Thoracic aorta (tissue), 2 donors: Measurements from ENCODE around the gene KTN1. TPM values are rescaled to one million over a fixed set of nuclear protein-coding genes. Genes with fewer than 3 reads are reported as not detected.

Experiments
- ATAC-seq: fragments of 150-250 bp; one replicate; pipeline ENCODE4 v1.8.0; 2017; ENCODE audit warnings: low read depth; ENCODE audit not compliant: insufficient number of reproducible peaks, low FRiP score
- DNase-seq: peaks from one replicate; pipeline ENCODE4 v3.0.0-alpha.2; 2020; ENCODE audit warnings: low spot score
- H3K27ac ChIP-seq, 2 donors: fragments of 200-600 bp; sonication (generic); 1 replicate in 1 of 2; 2 replicates in 1 of 2; pipeline ENCODE4 v1.5.1; 2016; ENCODE audit warnings: mild to moderate bottlenecking in 2 of 2, moderate library complexity in 2 of 2
- H3K27me3 ChIP-seq: fragments of 200-600 bp; sonication (generic); replicated peaks from 2 replicates; pipeline ENCODE4 v1.6.0; 2016; ENCODE audit warnings: mild to moderate bottlenecking; ENCODE audit not compliant: insufficient read depth
- H3K36me3 ChIP-seq: fragments of 200-600 bp; sonication (generic); one replicate; pipeline ENCODE4 v1.5.1; 2016
- H3K4me1 ChIP-seq, 2 donors: fragments of 200-600 bp; sonication (generic); 1 replicate in 1 of 2; 2 replicates in 1 of 2; pipeline versions ENCODE4 v1.5.1 to v1.6.0; 2016; ENCODE audit warnings: low read depth in 2 of 2, mild to moderate bottlenecking in 1 of 2; ENCODE audit not compliant: control insufficient read depth in 1 of 2
- H3K4me3 ChIP-seq: fragments of 200-600 bp; sonication (generic); 2 replicates; pipeline ENCODE4 v1.5.1; 2016; ENCODE audit warnings: mild to moderate bottlenecking
- H3K9me3 ChIP-seq: fragments of 200-600 bp; sonication (generic); 2 replicates; pipeline ENCODE4 v1.5.1; 2016
- CTCF ChIP-seq: fragments of 200-600 bp; sonication (generic); IDR thresholded peaks from one replicate; pipeline ENCODE4 v1.5.1; 2019; ENCODE audit warnings: antibody characterized with exemption
- total RNA-seq, 2 donors: library from RNA; depleted of rRNA; stranded (reverse); fragments of >200 nt; gene quantifications; one replicate each; pipeline versions ENCODE4 v1.1.0 to v1.2.3, GENCODE V29; 2016

KTN1 gene
- total RNA-seq, 2 donors from 2014 or later: 122 to 173 TPM

GRCh38 chr14:55604488-55604887 is 24.5 kb downstream of the KTN1 start:
- DNase-seq (no peak), ATAC-seq (no peak)
- Histone ChIP-seq H3K27ac (no peak overlapping the region), H3K36me3 (no peaks in the 10 kb centered on the region), H3K9me3 (no peaks in the 10 kb centered on the region), H3K4me1 (peaks cover 38 to 59% of the 10 kb centered on the region in 2 donors), H3K27me3 (no peaks in the 10 kb centered on the region), H3K4me3 (no peak overlapping the region)
- no peak for TF ChIP-seq CTCF

GRCh38 chr14:55604900-55605418 is 25.0 kb downstream of the KTN1 start:
- no peaks in the 10 kb centered on the region for H3K9me3 ChIP-seq
- no peak for DNase-seq
- H3K27me3 ChIP-seq: no peaks in the 10 kb centered on the region
- H3K4me1 ChIP-seq: peaks cover 43 to 64% of the 10 kb centered on the region in 2 donors
- H3K27ac ChIP-seq: no peak overlapping the region
- H3K4me3 ChIP-seq: no peak overlapping the region
- H3K36me3 ChIP-seq: no peaks in the 10 kb centered on the region
- TF ChIP-seq CTCF: no peak
- ATAC-seq: no peak

- ATAC-seq: no peak
- Histone ChIP-seq H3K4me1 (peaks cover 42 to 64% of the 10 kb centered on the region in 2 donors), H3K27me3 (no peaks in the 10 kb centered on the region), H3K27ac (no peak overlapping the region), H3K36me3 (no peaks in the 10 kb centered on the region), H3K4me3 (no peak overlapping the region), H3K9me3 (no peaks in the 10 kb centered on the region)
- DNase-seq: no peak
- TF ChIP-seq CTCF: no peak
These were observed 25.8 kb downstream of the KTN1 start for GRCh38 chr14:55605793-55606192.

GRCh38 chr14:55607386-55607785 is 27.4 kb downstream of the KTN1 start:
- DNase-seq: no peak
- Histone ChIP-seq H3K4me3 (no peak overlapping the region), H3K27ac (no peak overlapping the region), H3K9me3 (no peaks in the 10 kb centered on the region), H3K27me3 (no peaks in the 10 kb centered on the region), H3K4me1 (peaks cover 43 to 60% of the 10 kb centered on the region in 2 donors), H3K36me3 (no peaks in the 10 kb centered on the region)
- ATAC-seq: no peak
- TF ChIP-seq CTCF: no peak

- ATAC-seq (no peak), DNase-seq (no peak)
- no peak for TF ChIP-seq CTCF
- no peaks in the 10 kb centered on the region for H3K27me3 ChIP-seq
- no peaks in the 10 kb centered on the region for H3K36me3 ChIP-seq
- H3K4me1 ChIP-seq: peaks cover 34 to 56% of the 10 kb centered on the region in 2 donors
- H3K27ac ChIP-seq: peak overlapping the region in 1 of 2 donors; percentile 6
- no peak overlapping the region for H3K4me3 ChIP-seq
- H3K9me3 ChIP-seq: no peaks in the 10 kb centered on the region
These were observed 29.7 kb downstream of the KTN1 start for GRCh38 chr14:55609681-55610080.
